Right renal pelvis (tissue), 4 donors: Measurements from ENCODE around the gene STX16. TPM values are rescaled to one million over a fixed set of nuclear protein-coding genes. Genes with fewer than 3 reads are reported as not detected.

Experiments used
- DNase-seq, 4 donors: peaks; one replicate each; pipeline ENCODE4 v3.0.0-alpha.2; 2013; ENCODE audit warnings: low read depth in 4 of 4, low spot score in 3 of 4, missing footprints in 1 of 4
- polyA plus RNA-seq, 4 donors: library from polyadenylated mRNA; unstranded; fragments of 120-200 nt; gene quantifications; one replicate each; pipeline ENCODE4 v1.2.1, GENCODE V29; 2013; ENCODE audit not compliant: insufficient read length in 4 of 4

Gene STX16
- polyA plus RNA-seq, 4 donors = 49.7 to 66.0 (median 54.6) TPM

DNA sequence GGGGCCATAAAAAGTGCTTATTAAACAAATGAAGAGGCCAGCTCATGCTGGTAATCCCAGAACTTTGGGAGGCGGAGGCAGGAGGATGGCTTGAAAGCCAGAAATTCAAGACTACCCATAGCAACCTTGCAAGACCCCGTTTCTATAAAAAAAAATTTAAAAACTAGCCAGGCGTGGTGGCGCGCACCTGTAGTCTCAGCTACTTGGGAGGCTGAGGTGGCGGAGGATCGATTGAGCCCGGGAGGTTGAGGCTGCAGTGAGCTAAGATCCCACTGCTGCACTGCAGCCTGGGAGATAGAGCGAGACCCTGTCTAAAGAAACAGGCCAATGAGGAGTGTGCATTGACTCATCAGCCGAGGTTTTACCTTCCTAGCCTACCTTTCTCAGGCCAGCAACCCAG is 56.7 kb downstream of the STX16 start:
- no peak for DNase-seq

GRCh38 chr20:58708246-58708931 is 57.3 kb downstream of the STX16 start:
- no peak for DNase-seq

DNA sequence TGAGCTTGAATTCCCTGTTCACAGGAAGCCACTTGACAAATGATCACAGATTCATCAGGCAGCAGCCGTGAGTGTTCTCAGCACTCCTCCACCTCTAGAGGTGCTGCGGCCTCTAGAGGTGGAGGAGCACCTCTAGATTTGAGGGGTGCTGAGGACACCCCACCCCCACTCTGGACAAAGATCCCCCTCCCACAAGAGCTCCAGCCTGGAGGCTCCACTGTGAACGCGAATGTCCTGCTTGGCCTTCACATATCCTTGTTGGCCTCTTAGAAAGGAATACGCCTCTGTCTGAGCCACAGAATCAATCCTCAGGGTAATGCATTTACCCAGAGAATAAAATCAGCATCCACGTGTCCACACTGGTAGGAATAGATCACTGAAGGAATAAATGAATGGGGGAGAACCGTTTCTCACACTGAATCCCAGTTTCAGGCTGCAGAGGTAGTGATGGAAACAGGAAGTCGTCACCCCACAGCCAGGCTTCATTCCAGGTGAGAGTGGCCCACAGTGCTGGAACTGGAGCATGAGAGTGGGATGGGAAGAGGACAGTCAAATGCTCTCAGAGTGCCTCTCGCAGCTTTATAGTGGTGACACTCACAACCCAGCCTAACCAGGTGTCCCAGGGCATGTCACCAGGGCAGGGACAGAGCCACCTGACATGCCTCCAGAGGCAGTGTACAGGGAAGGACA is 58.1 kb downstream of the STX16 start:
- DNase-seq = no peak

DNA sequence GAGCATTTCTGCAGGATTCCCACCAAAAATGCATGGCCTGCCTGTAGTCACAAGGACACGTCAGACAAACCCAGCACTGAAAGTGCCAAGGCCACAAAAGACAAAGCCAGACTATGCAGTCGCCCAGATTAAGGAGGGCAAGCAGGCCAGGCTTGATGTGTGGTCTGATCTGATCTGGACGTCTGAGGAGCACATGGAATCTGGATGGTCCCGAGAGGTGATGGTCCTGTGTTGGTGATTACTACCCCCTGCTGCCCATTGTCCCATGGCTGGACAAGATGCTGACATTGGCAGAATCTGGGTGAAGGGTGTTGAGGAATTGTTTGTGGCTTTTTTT is 58.6 kb downstream of the STX16 start:
- DNase-seq = no peak

DNA sequence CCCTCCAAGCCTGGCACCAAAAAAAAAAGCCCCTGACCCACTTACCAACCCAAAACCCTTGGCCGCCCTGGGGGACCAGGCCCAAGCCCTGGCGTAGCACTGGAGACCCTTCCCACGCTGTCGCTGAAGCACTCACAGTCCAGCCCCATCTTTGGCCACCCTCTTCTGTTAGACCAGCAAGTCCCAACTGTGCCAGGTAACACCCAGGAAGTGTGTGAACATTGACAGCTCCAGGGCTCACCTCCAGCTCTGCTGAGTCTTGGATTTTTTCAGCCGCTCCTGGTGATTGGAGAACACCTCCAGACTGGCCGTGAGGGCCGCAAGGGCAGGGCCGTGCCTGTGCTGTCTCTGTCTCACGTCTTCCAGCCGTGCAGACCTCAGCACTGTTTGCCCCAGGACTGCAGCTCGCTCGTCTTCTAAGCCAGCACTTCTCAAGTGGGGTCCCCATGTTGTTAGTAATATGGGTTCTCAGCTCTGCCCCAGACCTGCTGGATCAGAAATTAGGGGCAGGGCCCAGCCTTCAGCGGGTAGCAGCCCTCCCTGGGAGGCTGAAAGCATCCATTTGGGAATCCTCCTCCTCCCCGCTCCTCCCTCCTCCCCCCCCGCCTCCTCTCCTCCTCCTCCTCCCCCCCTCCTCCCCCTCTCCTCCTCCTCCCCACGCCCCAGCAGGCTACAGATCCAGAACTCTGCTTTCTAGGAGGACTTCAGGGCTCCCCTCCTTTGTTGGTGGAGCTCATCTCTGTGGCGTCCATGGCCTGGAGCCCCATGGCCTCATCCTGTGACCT is 59.6 kb downstream of the STX16 start:
- DNase-seq = no peak

- DNase-seq = no peak
Observed at GRCh38 chr20:58711266-58712051, 60.4 kb downstream of the STX16 start.

DNA sequence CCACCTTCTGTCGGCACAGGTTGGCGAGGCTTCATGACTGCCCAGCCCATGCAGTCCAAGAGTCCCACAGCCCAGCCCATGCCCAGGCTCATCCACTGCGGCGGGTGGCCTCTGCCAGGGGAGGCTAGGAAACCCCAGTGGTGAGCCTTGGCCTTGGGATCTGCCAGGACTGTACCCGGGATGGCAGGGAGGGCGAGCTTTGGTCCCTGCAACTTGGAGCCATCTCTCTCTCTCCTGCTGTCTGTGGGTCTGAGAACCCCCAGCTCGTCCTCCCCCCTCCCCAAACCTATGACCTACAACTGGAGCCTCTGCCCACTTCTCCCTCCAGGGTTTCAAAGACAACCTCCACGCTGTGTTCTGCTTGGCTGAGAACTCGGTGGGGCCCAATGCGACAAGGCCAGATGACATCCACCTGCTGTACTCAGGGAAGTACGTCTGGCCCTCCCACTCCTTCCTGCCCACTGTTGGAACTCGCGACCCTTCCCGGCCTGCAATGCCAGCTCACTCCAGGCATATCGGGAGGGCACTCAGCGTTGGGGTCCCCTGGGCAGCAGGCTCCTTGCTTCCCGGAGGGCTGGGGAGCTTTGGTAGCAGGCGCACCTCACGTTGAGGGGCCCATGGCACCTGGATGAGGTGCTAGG is 61.2 kb downstream of the STX16 start:
- no peak for DNase-seq

DNA sequence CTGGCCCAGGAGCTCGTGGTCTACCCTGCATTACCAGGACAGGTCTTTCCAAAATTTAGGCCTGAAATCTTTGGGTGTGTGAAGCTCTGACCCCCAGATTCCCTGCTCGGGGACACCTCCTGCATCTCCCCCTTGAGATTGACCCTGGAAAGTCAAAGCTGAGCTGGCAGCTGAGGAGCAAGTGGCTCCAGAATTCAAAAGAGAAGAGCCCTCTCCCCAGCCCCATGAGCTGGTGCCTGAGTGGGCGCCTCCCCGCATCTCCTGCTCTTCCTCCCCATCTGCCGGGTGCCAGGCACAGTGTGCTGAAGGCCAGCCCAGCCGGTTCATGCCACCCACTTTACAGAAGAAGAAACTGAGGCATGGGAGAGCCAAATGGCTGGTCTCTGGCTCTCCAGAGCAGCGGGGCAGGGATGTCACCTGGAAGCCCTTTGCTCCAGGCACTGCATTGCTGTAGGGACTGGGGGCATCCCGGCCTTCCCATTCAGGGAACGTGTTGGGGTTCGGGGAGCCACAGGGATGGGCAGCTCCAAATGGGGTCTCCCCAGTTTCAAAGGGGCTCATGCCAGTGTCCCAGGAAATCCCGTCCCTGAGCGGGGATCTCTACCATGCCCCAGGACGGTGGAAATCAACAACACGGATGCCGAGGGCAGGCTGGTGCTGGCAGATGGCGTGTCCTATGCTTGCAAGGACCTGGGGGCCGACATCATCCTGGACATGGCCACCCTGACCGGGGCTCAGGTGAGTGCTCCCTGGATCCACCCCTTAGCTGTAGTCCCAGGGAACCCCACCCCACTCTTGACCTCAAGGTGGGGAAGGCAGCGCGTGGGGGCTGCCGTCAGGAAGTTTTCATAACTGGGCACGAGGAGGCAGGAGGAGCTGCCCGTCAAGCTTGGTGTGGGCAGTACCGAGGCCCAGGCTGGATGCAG is 62.0 kb downstream of the STX16 start:
- DNase-seq = no peak

DNA sequence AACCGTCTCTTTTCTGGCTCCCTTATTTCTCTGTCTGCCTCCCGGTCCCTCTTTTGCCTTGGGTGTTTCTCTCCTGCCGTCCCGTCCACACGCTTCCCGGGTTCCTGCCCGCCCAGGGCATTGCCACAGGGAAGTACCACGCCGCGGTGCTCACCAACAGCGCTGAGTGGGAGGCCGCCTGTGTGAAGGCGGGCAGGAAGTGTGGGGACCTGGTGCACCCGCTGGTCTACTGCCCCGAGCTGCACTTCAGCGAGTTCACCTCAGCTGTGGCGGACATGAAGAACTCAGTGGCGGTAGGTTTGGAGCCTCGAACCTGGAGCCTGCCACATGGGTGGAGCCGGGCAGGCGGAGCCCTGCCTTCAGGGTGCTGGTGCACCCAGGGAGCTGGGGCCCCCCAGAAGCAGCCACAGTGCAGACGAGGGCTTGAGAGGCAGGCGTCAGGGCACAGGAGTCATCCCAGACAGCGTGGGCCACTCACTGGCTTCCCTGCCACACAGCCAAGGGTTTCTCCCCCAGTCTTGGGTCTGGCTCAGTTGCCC is 62.8 kb downstream of the STX16 start:
- no peak for DNase-seq

- no peak for DNase-seq
Observed at GRCh38 chr20:58714340-58714922, 63.3 kb downstream of the STX16 start.

DNA sequence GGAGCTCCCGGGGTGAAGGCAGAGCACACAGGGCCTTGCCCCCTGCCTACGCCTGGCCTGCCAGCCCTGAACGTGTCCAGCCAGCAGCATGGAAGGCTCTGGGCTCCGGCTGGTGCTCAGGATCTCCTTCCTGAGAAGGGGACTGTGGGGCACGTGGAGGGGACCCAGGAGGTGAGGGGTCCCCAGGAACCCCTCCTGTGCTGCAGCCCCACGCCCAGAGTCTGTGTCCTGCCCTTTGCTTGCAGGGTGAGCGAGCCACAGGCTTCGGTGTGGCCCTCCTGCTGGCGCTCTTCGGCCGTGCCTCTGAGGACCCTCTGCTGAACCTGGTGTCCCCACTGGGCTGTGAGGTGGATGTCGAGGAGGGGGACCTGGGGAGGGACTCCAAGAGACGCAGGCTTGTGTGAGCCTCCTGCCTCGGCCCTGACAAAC is 63.9 kb downstream of the STX16 start:
- DNase-seq = no peak

GRCh38 chr20:58715391-58715800 is 64.3 kb downstream of the STX16 start:
- DNase-seq = no peak

GRCh38 chr20:58715801-58716475 is 64.9 kb downstream of the STX16 start:
- no peak for DNase-seq

GRCh38 chr20:58716476-58717277 is 65.6 kb downstream of the STX16 start:
- DNase-seq = no peak

DNA sequence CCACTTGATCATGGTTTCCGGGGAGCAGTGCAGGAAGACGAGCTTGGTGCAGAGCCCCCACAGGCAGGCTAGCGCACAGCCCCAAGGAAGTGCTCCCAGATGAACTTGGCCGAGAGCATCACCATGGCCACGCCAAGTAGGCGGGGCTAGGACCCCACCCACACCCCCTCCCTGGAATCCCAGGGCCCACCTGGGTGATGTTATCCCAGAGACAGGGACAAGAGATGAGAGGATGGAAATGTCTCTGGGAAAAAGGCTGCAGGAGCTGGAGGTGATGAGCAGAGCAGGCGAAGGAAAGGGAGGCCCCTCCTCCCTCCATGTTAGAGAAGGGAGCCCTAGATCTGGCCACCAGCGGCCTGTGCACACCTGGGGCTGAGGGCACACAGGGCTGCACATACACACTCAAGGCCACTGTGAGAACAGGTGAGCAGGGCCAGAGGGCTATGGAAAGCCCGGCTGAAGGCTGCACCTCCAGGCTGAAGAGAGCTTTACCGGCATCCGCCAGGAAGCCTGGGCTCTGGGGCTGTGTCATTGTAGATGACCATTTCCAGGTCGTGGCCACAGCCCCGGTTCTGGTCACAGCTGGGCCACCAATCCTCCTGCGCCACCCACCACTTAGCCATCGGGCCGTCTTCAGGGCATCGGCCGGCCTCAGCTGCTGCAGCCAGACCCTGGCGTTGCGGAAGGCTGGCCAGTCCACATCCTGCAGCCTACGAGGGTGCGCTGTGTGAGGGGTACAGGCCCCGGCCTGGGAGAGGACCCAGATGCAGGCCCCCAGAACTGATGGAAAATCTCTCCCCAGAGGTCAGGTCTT is 66.4 kb downstream of the STX16 start:
- DNase-seq = no peak

- DNase-seq = no peak
Observed at GRCh38 chr20:58718121-58718563, 67.1 kb downstream of the STX16 start.
